Left lung (tissue), 10 donors: ENCODE data around the gene KERA. TPM values are rescaled to one million over a fixed set of nuclear protein-coding genes. Genes with fewer than 3 reads are reported as not detected.

Experiments
- ATAC-seq: fragments of 200-7000 bp; cut with Tn5 transposase; one replicate; pipeline ENCODE4 v1.9.1; 2020; ENCODE audit warnings: moderate library complexity
- DNase-seq, 4 donors: peaks; one replicate each; pipeline ENCODE4 v3.0.0-alpha.2; 2013 to 2020
- H3K27ac ChIP-seq, 2 donors: fragments of 200-600 bp; sonication (generic) in 1 of 2; one replicate each; pipeline versions ENCODE4 v1.5.0 to v1.8.0; 2020 to 2021
- H3K27me3 ChIP-seq, 2 donors: fragments of 200-600 bp; sonication (generic) in 1 of 2; one replicate each; pipeline versions ENCODE4 v1.5.0 to v1.8.0; 2020 to 2021
- H3K36me3 ChIP-seq, 2 donors: fragments of 200-600 bp; sonication (generic) in 1 of 2; one replicate each; pipeline versions ENCODE4 v1.5.0 to v1.8.0; 2020 to 2021
- H3K4me1 ChIP-seq, 2 donors: fragments of 200-600 bp; one replicate each; pipeline ENCODE4 v1.8.0; 2021
- H3K4me3 ChIP-seq, 2 donors: fragments of 200-600 bp; sonication (generic) in 1 of 2; one replicate each; pipeline versions ENCODE4 v1.5.0 to v1.8.0; 2020 to 2021; ENCODE audit warnings: mild to moderate bottlenecking in 1 of 2
- H3K9me3 ChIP-seq, 2 donors: fragments of 200-600 bp; sonication (generic) in 1 of 2; one replicate each; pipeline versions ENCODE4 v1.5.0 to v1.8.0; 2020 to 2021
- CTCF ChIP-seq, 2 donors: fragments of 200-600 bp; sonication (generic) in 1 of 2; IDR thresholded peaks; one replicate each; pipeline versions ENCODE4 v1.5.0 to v1.8.0; 2021; ENCODE audit warnings: antibody characterized with exemption in 2 of 2
- intact Hi-C, 2 donors: fragments of 100-400 bp; cut with DNase I; formaldehyde crosslinking; loops; one replicate each; pipeline versions ENCODE4 v1.11.2 to v1.14.2; 2022
- polyA plus RNA-seq, 6 donors: library from polyadenylated mRNA; unstranded; fragments of 120-200 nt; gene quantifications; one replicate each; pipeline ENCODE4 v1.2.1, GENCODE V29; 2013; ENCODE audit not compliant: insufficient read length in 6 of 6
- total RNA-seq, 2 donors: library from RNA; stranded (reverse); fragmentation: NEBNext Ultra II Directional; extraction: Animal tissue kit (Norgen Biotek cat#: 25700); gene quantifications; one replicate each; pipeline ENCODE4 v1.2.1, GENCODE V29; 2021
- donor health status: DM: no; HTN: yes; CAD: no.
- donor health status: DM: no; HTN: no; CAD: no.

KERA gene
- total and polyA plus RNA-seq, 8 donors: 0.10 to 0.26 (median 0.16) TPM

- H3K4me1 ChIP-seq: no peaks in the 10 kb centered on the region
- no peaks in the 10 kb centered on the region for H3K36me3 ChIP-seq
- DNase-seq: peak in 3 of 4 donors; percentile 46 to 72 (median 72)
- intact Hi-C loops: no loop called here
- H3K27me3 ChIP-seq: no peaks in the 10 kb centered on the region
- H3K4me3 ChIP-seq: no peak overlapping the region
- H3K9me3 ChIP-seq: no peaks in the 10 kb centered on the region
- TF ChIP-seq CTCF (IDR thresholded peaks at IDR 0.05): no peak
- ATAC-seq: peak; percentile 63
- H3K27ac ChIP-seq: peak overlapping the region in 1 of 2 donors; percentile 65
Measured at GRCh38 chr12:91053951-91054715, 3.7 kb downstream of the KERA start.

GRCh38 chr12:91052026-91052425 is 5.8 kb downstream of the KERA start:
- no peaks in the 10 kb centered on the region for H3K36me3 ChIP-seq
- no peak for ATAC-seq

GRCh38 chr12:91044586-91044985 is 13.2 kb downstream of the KERA start:
- Histone ChIP-seq H3K27ac (no peak overlapping the region), H3K9me3 (no peaks in the 10 kb centered on the region), H3K27me3 (no peaks in the 10 kb centered on the region), H3K36me3 (no peaks in the 10 kb centered on the region), H3K4me1 (no peaks in the 10 kb centered on the region), H3K4me3 (no peak overlapping the region)
- no peak for DNase-seq
- ATAC-seq: no peak
- intact Hi-C loops: no loop called here
- TF ChIP-seq CTCF (IDR thresholded peaks at IDR 0.05): no peak

More at GRCh38 chr12:91052026-91052425, 5.8 kb downstream of the KERA start:
- H3K4me3 ChIP-seq: no peak overlapping the region
- no peak for TF ChIP-seq CTCF (IDR thresholded peaks at IDR 0.05)
- DNase-seq: no peak
- H3K4me1 ChIP-seq: no peaks in the 10 kb centered on the region
- intact Hi-C loops: no loop called here
- H3K9me3 ChIP-seq: no peaks in the 10 kb centered on the region
- H3K27ac ChIP-seq: no peak overlapping the region
- H3K27me3 ChIP-seq: no peaks in the 10 kb centered on the region

- H3K27me3 ChIP-seq: no peaks in the 10 kb centered on the region
- DNase-seq (no peak), ATAC-seq (no peak)
- no peak for TF ChIP-seq CTCF (IDR thresholded peaks at IDR 0.05)
- H3K4me1 ChIP-seq: no peaks in the 10 kb centered on the region
- intact Hi-C loops: no loop called here
- no peak overlapping the region for H3K27ac ChIP-seq
- no peak overlapping the region for H3K4me3 ChIP-seq
- H3K9me3 ChIP-seq: no peaks in the 10 kb centered on the region
- no peaks in the 10 kb centered on the region for H3K36me3 ChIP-seq
Measured at GRCh38 chr12:91043408-91043807, 14.4 kb downstream of the KERA start.

GRCh38 chr12:91040096-91040755 is 17.6 kb downstream of the KERA start:
- peak in 1 of 4 donors; percentile 32 for DNase-seq
- TF ChIP-seq CTCF (IDR thresholded peaks at IDR 0.05): no peak
- intact Hi-C loops: no loop called here
- no peaks in the 10 kb centered on the region for H3K9me3 ChIP-seq
- no peak overlapping the region for H3K4me3 ChIP-seq
- ATAC-seq: no peak
- no peak overlapping the region for H3K27ac ChIP-seq
- H3K4me1 ChIP-seq: no peaks in the 10 kb centered on the region
- H3K36me3 ChIP-seq: no peaks in the 10 kb centered on the region
- H3K27me3 ChIP-seq: no peaks in the 10 kb centered on the region
